Measurements from ENCODE around the gene PRELID2.

PRELID2 gene

GRCh38 chr5:145752534-145752933, 82.6 kb downstream of the PRELID2 start:
- H3K27me3 ChIP-seq (ENCODE audit: low read depth, low read length): no peaks in the 10 kb centered on the region
- H3K4me1 ChIP-seq (ENCODE audit: low read length): no peaks in the 10 kb centered on the region
- H3K9me3 ChIP-seq (ENCODE audit: insufficient read depth, low read length): no peaks in the 10 kb centered on the region
- no peak overlapping the region for H3K9ac ChIP-seq (ENCODE audit: low read length)
- H3K36me3 ChIP-seq (replicated peaks; ENCODE audit: low read depth, low read length): no peaks in the 10 kb centered on the region
- TF ChIP-seq, protein P1, sequence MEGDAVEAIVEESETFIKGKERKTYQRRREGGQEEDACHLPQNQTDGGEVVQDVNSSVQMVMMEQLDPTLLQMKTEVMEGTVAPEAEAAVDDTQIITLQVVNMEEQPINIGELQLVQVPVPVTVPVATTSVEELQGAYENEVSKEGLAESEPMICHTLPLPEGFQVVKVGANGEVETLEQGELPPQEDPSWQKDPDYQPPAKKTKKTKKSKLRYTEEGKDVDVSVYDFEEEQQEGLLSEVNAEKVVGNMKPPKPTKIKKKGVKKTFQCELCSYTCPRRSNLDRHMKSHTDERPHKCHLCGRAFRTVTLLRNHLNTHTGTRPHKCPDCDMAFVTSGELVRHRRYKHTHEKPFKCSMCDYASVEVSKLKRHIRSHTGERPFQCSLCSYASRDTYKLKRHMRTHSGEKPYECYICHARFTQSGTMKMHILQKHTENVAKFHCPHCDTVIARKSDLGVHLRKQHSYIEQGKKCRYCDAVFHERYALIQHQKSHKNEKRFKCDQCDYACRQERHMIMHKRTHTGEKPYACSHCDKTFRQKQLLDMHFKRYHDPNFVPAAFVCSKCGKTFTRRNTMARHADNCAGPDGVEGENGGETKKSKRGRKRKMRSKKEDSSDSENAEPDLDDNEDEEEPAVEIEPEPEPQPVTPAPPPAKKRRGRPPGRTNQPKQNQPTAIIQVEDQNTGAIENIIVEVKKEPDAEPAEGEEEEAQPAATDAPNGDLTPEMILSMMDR (IDR thresholded peaks at IDR 0.05; ENCODE audit: low read depth, low read length): no peak
- no peak for TF ChIP-seq EZH2phosphoT487 (IDR thresholded peaks at IDR 0.05; ENCODE audit: low read depth)
- no peaks in the 10 kb centered on the region for H3K79me2 ChIP-seq (ENCODE audit: low read length)
- no peak overlapping the region for H3K4me2 ChIP-seq (ENCODE audit: low read length)
- no peaks in the 10 kb centered on the region for H4K20me1 ChIP-seq (ENCODE audit: insufficient read depth, low read length)
- H3K27ac ChIP-seq (ENCODE audit: low read length): no peak overlapping the region
- H3K4me3 ChIP-seq (ENCODE audit: low read length): no peak overlapping the region
- H2AFZ ChIP-seq (ENCODE audit: low read depth, low read length): no peak overlapping the region

DNA sequence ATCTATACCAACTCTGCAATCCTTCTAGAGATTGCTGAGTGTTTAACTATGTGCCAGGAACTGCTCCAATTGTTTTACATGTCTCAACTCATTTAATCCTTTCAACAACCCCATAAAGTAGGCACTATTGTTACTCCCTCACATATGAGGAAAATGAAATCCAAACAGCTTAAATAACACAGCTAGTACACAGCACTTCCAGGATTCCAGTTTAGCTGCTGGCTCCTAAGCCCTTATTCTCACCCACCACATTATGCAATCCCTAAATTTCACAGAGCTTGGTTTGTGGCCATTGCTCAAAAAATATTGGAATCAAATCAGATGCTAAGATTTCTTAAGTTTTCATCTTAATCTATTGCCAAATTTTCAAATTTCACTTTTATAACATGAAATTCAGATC, 84.9 kb downstream of the PRELID2 start:
- no peak overlapping the region for H3K27ac ChIP-seq (ENCODE audit: low read length)
- no peaks in the 10 kb centered on the region for H4K20me1 ChIP-seq (ENCODE audit: insufficient read depth, low read length)
- H3K4me2 ChIP-seq (ENCODE audit: low read length): no peak overlapping the region
- no peaks in the 10 kb centered on the region for H3K36me3 ChIP-seq (replicated peaks; ENCODE audit: low read depth, low read length)
- H3K9ac ChIP-seq (ENCODE audit: low read length): no peak overlapping the region
- H3K4me3 ChIP-seq (ENCODE audit: low read length): no peak overlapping the region
- no peaks in the 10 kb centered on the region for H3K27me3 ChIP-seq (ENCODE audit: low read depth, low read length)
- no peaks in the 10 kb centered on the region for H3K4me1 ChIP-seq (ENCODE audit: low read length)
- H3K79me2 ChIP-seq (ENCODE audit: low read length): no peaks in the 10 kb centered on the region
- no peak overlapping the region for H2AFZ ChIP-seq (ENCODE audit: low read depth, low read length)
- H3K9me3 ChIP-seq (ENCODE audit: insufficient read depth, low read length): no peaks in the 10 kb centered on the region
- TF ChIP-seq EZH2phosphoT487 (IDR thresholded peaks at IDR 0.05; ENCODE audit: low read depth): no peak

DNA sequence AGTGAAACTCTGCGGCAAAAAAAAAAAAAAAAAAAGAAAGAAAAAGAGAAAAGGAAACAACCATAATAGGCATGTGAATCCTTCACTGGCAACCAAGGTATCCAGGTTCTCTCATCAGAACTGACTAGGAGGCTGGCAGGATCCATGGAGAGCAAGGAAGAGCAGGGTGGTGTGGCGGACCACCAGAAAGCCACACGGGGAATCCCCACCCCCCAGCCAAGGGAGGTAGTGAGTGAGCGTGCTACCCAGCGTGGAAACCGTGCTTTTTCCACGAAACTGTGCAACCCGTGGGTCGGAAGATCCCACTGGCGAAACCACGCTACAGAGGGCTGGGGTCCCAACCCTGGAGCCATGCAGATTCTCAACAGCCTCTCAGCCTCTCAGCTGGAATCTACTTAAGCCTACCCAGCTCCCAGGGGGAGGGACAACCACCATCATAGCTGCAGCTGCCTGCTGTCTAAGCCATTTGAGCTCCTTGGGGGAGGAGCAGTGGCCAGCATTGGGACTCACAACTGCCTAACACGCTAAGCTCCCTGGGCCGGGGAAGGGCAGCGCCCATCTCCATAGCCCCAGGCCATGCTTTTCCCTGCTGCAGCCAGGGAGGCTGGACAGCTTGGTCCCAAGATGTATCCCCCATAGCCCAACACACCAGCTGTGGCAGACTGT, 91.6 kb downstream of the PRELID2 start:
- TF ChIP-seq EZH2phosphoT487 (IDR thresholded peaks at IDR 0.05; ENCODE audit: low read depth): no peak
- TF ChIP-seq, protein P1 (IDR thresholded peaks at IDR 0.05; ENCODE audit: low read depth, low read length): no peak
- Histone ChIP-seq H2AFZ (ENCODE audit: low read depth, low read length) (no peak overlapping the region), H3K4me1 (ENCODE audit: low read length) (no peaks in the 10 kb centered on the region), H3K79me2 (ENCODE audit: low read length) (no peaks in the 10 kb centered on the region), H3K9me3 (ENCODE audit: insufficient read depth, low read length) (no peaks in the 10 kb centered on the region), H3K36me3 (replicated peaks; ENCODE audit: low read depth, low read length) (no peaks in the 10 kb centered on the region), H3K27me3 (ENCODE audit: low read depth, low read length) (no peaks in the 10 kb centered on the region), H3K27ac (ENCODE audit: low read length) (no peak overlapping the region), H3K4me3 (ENCODE audit: low read length) (no peak overlapping the region), H4K20me1 (ENCODE audit: insufficient read depth, low read length) (no peaks in the 10 kb centered on the region), H3K9ac (ENCODE audit: low read length) (no peak overlapping the region), H3K4me2 (ENCODE audit: low read length) (no peak overlapping the region)

DNA sequence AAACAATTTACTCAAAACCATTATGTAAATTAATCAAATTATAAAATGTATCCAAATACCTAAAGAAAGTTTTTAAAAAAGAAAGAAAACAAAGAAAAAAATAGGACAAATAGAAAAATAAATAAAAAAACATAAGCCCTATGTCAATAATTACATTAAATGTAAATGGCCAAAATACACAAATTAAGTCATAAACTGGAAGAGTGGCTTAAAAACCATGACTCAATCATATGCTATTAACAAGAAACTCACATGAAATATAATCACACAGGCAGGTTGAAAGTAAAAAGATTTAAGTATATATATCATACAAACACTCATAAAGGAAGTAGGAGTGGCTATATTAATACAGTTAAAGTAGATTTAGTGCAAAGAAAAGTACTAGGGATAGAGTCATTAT, 95.3 kb downstream of the PRELID2 start:
- Histone ChIP-seq H4K20me1 (ENCODE audit: insufficient read depth, low read length) (no peaks in the 10 kb centered on the region), H3K9me3 (ENCODE audit: insufficient read depth, low read length) (no peaks in the 10 kb centered on the region), H3K4me3 (ENCODE audit: low read length) (no peak overlapping the region), H3K4me1 (ENCODE audit: low read length) (no peaks in the 10 kb centered on the region), H3K4me2 (ENCODE audit: low read length) (no peak overlapping the region), H3K79me2 (ENCODE audit: low read length) (no peaks in the 10 kb centered on the region), H3K9ac (ENCODE audit: low read length) (no peak overlapping the region), H3K36me3 (replicated peaks; ENCODE audit: low read depth, low read length) (no peaks in the 10 kb centered on the region), H3K27ac (ENCODE audit: low read length) (no peak overlapping the region), H3K27me3 (ENCODE audit: low read depth, low read length) (no peaks in the 10 kb centered on the region), H2AFZ (ENCODE audit: low read depth, low read length) (no peak overlapping the region)
- no peak for TF ChIP-seq EZH2phosphoT487 (IDR thresholded peaks at IDR 0.05; ENCODE audit: low read depth)
- TF ChIP-seq, protein P1 (IDR thresholded peaks at IDR 0.05; ENCODE audit: low read depth, low read length): no peak

Data from OCI-LY3 (cell line).